Suprapubic skin (tissue), 4 donors: ENCODE results near the gene GAB3.

Experiments used
- CTCF ChIP-seq, 2 donors: fragments of 200-600 bp in 1 of 2; fragments of 450-650 bp in 1 of 2; sonication (generic) in 1 of 2; IDR thresholded peaks; one replicate each; pipeline ENCODE4 v1.5.1; 2016 to 2019; ENCODE audit warnings: antibody characterized with exemption in 2 of 2, mild to moderate bottlenecking in 1 of 2, moderate library complexity in 1 of 2
- EP300 ChIP-seq: sonication (generic); formaldehyde crosslinking; IDR thresholded peaks from one replicate; pipeline ENCODE4 v1.6.1; 2017; ENCODE audit warnings: antibody characterized with exemption
- POLR2AphosphoS5 ChIP-seq, 3 donors: sonication (generic); formaldehyde crosslinking; IDR thresholded peaks; one replicate each; pipeline ENCODE4 v1.6.1; 2017; ENCODE audit warnings: antibody characterized with exemption in 3 of 3

GRCh38 chrX:154761977-154762536 is 11.2 kb upstream of the GAB3 start:
- TF ChIP-seq CTCF (IDR thresholded peaks at IDR 0.05) (no peak), EP300 (no peak), POLR2AphosphoS5 (IDR thresholded peaks at IDR 0.05) (no peak)
